ENCODE data around the gene PUS3. TPM values are rescaled to one million over a fixed set of nuclear protein-coding genes. Genes with fewer than 3 reads are reported as not detected.

PUS3 gene
- total RNA-seq, 4 donors from 2014 or later, result 7.3 to 12.2 (median 9.5) TPM

DNA sequence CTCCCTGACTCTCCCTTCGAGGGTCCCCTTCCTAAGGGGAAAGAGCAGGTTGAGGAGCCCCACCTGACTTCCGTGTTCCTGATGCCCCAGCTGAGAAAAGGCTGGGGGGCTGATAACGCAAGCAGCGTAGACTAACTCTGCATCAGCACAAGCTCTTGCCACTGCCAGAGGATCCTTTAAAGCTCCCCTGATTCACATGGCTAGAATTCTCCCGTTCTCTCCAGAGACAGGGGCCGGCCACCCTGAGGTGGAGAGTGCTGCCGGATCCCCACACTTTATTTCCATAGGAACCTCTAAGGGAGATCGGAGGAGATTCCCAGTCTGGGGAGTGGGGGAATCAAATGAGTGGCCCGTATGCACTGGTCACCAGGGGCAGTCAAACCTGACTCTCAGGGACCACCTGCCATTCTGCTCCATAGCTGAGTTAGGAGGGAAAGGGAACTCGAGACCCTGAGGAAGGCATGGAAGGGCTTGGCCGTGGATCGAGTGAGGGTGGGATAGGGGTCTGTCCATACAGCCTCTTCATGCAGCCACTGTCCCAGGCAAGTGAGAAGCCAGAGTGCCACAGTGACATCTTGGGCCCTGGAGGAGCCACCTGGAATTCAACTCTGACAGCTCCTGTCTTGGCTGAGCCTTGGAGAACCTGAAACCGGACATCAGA is 41.5 kb upstream of the PUS3 start:
- ATAC-seq (ENCODE audit: low FRiP score) (no peak), DNase-seq (ENCODE audit: low spot score) (no peak)
- TF ChIP-seq, protein P1, sequence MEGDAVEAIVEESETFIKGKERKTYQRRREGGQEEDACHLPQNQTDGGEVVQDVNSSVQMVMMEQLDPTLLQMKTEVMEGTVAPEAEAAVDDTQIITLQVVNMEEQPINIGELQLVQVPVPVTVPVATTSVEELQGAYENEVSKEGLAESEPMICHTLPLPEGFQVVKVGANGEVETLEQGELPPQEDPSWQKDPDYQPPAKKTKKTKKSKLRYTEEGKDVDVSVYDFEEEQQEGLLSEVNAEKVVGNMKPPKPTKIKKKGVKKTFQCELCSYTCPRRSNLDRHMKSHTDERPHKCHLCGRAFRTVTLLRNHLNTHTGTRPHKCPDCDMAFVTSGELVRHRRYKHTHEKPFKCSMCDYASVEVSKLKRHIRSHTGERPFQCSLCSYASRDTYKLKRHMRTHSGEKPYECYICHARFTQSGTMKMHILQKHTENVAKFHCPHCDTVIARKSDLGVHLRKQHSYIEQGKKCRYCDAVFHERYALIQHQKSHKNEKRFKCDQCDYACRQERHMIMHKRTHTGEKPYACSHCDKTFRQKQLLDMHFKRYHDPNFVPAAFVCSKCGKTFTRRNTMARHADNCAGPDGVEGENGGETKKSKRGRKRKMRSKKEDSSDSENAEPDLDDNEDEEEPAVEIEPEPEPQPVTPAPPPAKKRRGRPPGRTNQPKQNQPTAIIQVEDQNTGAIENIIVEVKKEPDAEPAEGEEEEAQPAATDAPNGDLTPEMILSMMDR (IDR thresholded peaks at IDR 0.05), result no peak

DNA sequence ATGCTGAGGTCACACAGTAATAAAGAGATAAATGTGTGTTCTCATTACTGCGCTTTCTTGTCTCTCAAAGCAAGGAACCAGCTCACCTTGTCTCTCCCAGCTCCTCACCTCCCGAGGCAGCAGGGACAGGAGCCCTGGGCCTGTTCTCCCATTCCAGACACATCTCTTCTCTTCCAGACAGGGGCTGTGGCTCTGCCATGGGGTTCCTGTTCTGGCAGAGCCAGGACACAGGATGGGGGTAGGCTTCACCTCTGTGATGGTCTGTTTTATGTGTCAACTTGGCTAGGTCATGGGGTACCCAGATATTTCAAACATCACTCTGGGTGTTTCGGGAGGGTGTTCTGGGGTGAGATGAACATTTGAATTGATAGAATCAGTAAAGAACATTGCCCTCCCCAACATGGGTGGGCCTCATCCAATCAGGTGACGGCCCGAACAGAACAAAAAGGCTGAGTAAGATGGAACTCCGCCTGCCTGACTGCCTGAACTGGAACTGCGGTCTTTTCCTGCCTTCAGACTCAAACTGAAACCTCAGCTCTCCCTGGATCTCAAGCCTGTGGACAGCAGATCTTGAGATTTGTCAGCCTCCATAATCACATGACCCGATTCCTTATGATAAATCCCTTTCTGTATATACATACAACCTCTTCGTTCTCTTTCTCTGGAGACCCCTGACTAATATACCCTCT is 40.8 kb upstream of the PUS3 start:
- DNase-seq (ENCODE audit: low spot score) (no peak), ATAC-seq (ENCODE audit: low FRiP score) (no peak)
- TF ChIP-seq, protein P1 (IDR thresholded peaks at IDR 0.05), result no peak

DNA sequence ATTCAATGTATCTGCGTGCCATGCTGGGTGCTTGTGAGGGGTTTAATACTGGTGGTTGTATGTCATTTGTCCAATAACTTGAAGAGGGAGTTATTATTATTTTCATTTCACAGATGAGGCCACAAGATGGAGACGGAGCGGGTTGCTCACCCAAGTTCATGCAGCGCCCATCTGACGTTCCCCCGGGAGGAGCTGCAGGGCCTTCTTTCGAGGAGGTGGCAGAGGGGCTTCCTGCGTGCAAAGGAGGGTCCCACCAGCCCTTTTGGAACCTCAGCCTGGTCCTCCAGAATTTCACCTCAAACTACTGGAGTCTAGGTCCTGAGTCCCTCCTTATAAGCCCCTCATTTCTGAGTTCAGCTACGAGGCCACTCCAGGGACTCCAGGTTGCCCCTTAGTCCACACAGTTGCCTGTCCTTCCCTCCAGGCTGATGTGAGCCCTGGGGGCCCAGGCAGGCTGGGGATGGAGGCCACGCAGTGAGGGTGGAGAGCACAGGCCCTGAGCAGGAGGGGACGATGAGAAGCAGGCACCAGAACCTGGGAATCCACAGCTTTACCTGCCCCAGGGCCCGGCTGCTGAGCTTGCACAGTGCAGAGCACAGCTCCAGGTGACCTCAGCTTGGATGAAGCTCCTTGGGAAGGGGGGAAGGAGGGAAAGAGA is 39.9 kb upstream of the PUS3 start:
- TF ChIP-seq, protein P1 (IDR thresholded peaks at IDR 0.05), result no peak
- DNase-seq (ENCODE audit: low spot score), result no peak
- no peak for ATAC-seq (ENCODE audit: low FRiP score)

DNA sequence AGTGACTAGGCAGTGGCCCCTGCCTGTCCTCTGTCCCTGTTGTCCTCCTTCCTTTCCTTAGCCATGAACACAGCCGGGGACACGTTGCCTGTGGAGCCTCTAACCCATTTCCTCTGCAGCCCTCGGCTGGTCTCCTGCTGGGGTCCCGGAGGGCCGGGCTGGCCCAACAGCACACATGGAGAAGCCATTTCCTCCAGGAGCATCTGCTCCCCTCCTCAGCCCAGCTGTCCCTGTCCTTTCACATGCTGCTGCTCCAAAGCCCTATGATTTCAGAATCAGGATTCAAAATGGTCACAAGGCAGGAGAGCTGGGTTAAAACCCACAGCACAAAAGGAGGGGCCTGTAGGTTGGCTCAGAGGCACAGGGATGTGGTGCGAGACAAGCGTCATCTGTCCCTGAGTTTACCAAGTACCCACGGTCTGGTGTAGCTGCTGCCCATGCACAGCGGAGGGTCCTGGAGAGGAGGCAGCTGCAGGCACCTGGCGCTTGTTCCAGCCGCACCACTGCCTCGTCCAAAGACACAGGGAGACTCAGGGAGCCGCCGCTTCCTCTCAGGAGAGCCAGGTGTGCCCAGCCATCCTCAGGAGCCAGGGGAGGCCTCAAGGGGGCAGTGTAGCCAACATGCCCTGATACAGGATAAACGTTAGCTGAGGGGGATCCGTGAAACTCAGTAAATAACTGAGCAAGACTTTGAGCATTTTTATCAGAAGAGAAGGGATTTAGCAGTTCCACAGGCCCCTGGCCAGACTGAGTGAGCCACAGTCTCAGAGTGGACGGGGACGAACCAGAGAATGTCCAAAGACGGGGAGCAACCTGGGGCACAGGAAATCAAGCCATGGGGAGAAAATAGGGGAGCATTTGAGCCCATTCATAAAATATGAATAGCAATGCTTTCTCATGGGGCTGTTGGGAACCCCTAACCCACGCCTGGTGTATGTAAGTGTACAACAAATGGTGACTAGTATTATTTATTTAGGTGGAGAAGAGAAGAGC is 38.9 kb upstream of the PUS3 start:
- TF ChIP-seq, protein P1 (IDR thresholded peaks at IDR 0.05), result no peak
- DNase-seq (ENCODE audit: low spot score) (no peak), ATAC-seq (ENCODE audit: low FRiP score) (no peak)

DNA sequence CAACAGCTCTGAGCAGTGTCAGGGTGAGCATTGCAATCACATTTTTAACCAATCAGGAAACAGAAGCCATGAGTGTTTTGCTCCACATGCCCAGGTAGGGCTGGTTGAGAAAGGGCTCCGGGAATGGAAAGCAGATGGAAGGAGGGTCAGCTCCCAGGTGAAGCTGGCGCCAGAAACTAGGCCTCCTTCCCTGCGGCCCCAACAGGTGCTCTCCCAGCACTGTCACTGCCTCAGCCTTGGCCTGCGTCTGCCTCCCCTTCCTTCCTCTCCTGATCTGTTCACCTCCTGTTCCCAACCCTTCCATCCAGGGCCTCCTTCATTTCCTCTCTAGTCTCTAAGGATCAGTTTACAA is 38.2 kb upstream of the PUS3 start:
- DNase-seq (ENCODE audit: low spot score), result no peak
- ATAC-seq (ENCODE audit: low FRiP score), result no peak
- TF ChIP-seq, protein P1 (IDR thresholded peaks at IDR 0.05), result no peak

DNA sequence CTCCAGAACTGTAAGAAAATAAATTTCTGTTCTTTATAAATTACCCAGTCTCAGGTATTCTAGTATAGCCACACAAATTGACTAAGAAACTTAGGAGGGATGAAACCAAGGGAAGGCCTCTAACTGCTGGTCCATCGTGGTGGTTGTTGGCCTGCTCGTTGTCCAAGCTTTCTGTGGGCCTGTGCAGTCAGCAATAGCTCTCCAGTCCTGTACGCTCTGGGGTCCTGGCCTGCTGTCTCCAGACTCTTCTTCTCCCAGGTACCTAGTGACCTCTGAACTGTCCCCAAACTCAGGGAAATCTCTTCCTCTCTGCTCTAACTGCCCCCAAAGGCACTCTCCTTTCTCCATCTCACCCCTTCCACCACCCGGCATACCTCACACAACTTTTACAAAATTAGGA is 37.1 kb upstream of the PUS3 start:
- ATAC-seq (ENCODE audit: low FRiP score), result no peak
- TF ChIP-seq, protein P1 (IDR thresholded peaks at IDR 0.05), result no peak
- DNase-seq (ENCODE audit: low spot score), result no peak
